HEK293 (cell line): ENCODE measurements around the gene PRICKLE1.

Experiments used
- CTCF ChIA-PET: fragments of 350-600 bp; formaldehyde crosslinking; extraction: SDS; loops from one replicate; lab custom pipeline; 2021; ENCODE audit warnings: antibody characterized with exemption; lab: Yijun Ruan, JAX
- POLR2A ChIA-PET: fragments of 300-600 bp; formaldehyde crosslinking; extraction: SDS; loops from one replicate; lab custom pipeline; 2020; ENCODE audit warnings: antibody characterized with exemption, inconsistent platforms; lab: Yijun Ruan, JAX
- H3K27ac ChIP-seq: fragments of 200-500 bp; sonication (Bioruptor generic); 2 replicates; pipeline ENCODE4 v1.5.1; 2014; ENCODE audit warnings: low read depth, low read length, control low read depth, inconsistent platforms; ENCODE audit errors: extremely low read depth
- H3K36me3 ChIP-seq, 2 experiments: fragments of 200-500 bp in 1 of 2; sonication (Bioruptor generic) in 1 of 2; 1 replicate in 1 of 2; 2 replicates in 1 of 2; pipeline ENCODE4 v1.5.1; 2014 to 2017; ENCODE audit warnings: inconsistent platforms in 2 of 2, low read length in 2 of 2; ENCODE audit not compliant: control insufficient read depth in 2 of 2, insufficient read depth in 1 of 2
- H3K4me1 ChIP-seq: fragments of 200-500 bp; sonication (Bioruptor generic); 2 replicates; pipeline ENCODE4 v1.5.1; 2014; ENCODE audit warnings: mild to moderate bottlenecking, low read length, inconsistent platforms; ENCODE audit not compliant: control insufficient read depth, insufficient read depth
- H3K4me3 ChIP-seq: 2 replicates; pipeline ENCODE4 v1.5.1; 2011; ENCODE audit warnings: low read depth, mild to moderate bottlenecking, control low read depth, low read length, moderate library complexity
- H3K9me3 ChIP-seq: fragments of 200-500 bp; sonication (Bioruptor generic); 2 replicates; pipeline ENCODE4 v1.5.1; 2014; ENCODE audit warnings: low read depth, low read length, inconsistent platforms; ENCODE audit not compliant: control insufficient read depth, insufficient read depth
- KLF10 ChIP-seq: fragments of 450-650 bp; IDR thresholded peaks from 2 replicates; pipeline ENCODE4 v1.5.1; 2018; ENCODE audit warnings: missing biosample characterization, mild to moderate bottlenecking, missing genetic modification characterization
- KLF9 ChIP-seq: fragments of 450-650 bp; formaldehyde crosslinking; IDR thresholded peaks from 2 replicates; pipeline ENCODE4 v1.5.1; 2016; ENCODE audit warnings: missing biosample characterization, missing genetic modification characterization, low read depth
- MZF1 ChIP-seq: fragments of 450-650 bp; formaldehyde crosslinking; IDR thresholded peaks from 2 replicates; pipeline ENCODE4 v1.5.1; 2017; ENCODE audit warnings: missing biosample characterization, missing genetic modification characterization, borderline replicate concordance
- OSR2 ChIP-seq: fragments of 450-650 bp; formaldehyde crosslinking; IDR thresholded peaks from 2 replicates; pipeline ENCODE4 v1.5.1; 2016; ENCODE audit warnings: missing biosample characterization, missing genetic modification characterization
- OVOL3 ChIP-seq: fragments of 450-650 bp; formaldehyde crosslinking; IDR thresholded peaks from 2 replicates; pipeline ENCODE4 v1.5.1; 2016; ENCODE audit warnings: missing biosample characterization, missing genetic modification characterization
- YY1 ChIP-seq: fragments of 450-650 bp; formaldehyde crosslinking; IDR thresholded peaks from 2 replicates; pipeline ENCODE4 v1.5.1; 2018; ENCODE audit warnings: missing biosample characterization, missing genetic modification characterization
- ZBTB20 ChIP-seq: fragments of 450-650 bp; formaldehyde crosslinking; IDR thresholded peaks from 2 replicates; pipeline ENCODE4 v1.5.1; 2016; ENCODE audit warnings: missing biosample characterization, missing genetic modification characterization
- ZFP37 ChIP-seq: fragments of 450-650 bp; formaldehyde crosslinking; IDR thresholded peaks from 2 replicates; pipeline ENCODE4 v1.5.1; 2016; ENCODE audit warnings: missing biosample characterization, missing genetic modification characterization
- ZIC2 ChIP-seq: fragments of 450-650 bp; formaldehyde crosslinking; IDR thresholded peaks from 2 replicates; pipeline ENCODE4 v1.5.1; 2016; ENCODE audit warnings: missing biosample characterization, missing genetic modification characterization
- ZNF10 ChIP-seq: fragments of 450-650 bp; formaldehyde crosslinking; IDR thresholded peaks from 2 replicates; pipeline ENCODE4 v1.5.1; 2017; ENCODE audit warnings: missing biosample characterization, missing genetic modification characterization
- ZNF248 ChIP-seq: fragments of 450-650 bp; formaldehyde crosslinking; IDR thresholded peaks from 2 replicates; pipeline ENCODE4 v1.5.1; 2017; ENCODE audit warnings: missing biosample characterization, missing genetic modification characterization
- ZNF302 ChIP-seq: fragments of 450-650 bp; formaldehyde crosslinking; IDR thresholded peaks from 2 replicates; pipeline ENCODE4 v1.5.1; 2016; ENCODE audit warnings: missing biosample characterization, missing genetic modification characterization, low read depth
- ZNF324 ChIP-seq: fragments of 450-650 bp; formaldehyde crosslinking; IDR thresholded peaks from 2 replicates; pipeline ENCODE4 v1.5.1; 2016; ENCODE audit warnings: missing biosample characterization, missing genetic modification characterization
- ZNF426 ChIP-seq: fragments of 450-650 bp; formaldehyde crosslinking; IDR thresholded peaks from 2 replicates; pipeline ENCODE4 v1.5.1; 2017; ENCODE audit warnings: missing biosample characterization, missing genetic modification characterization, mild to moderate bottlenecking, inconsistent platforms, moderate library complexity
- ZNF530 ChIP-seq: fragments of 450-650 bp; formaldehyde crosslinking; IDR thresholded peaks from 2 replicates; pipeline ENCODE4 v1.5.1; 2016; ENCODE audit warnings: low read depth, missing biosample characterization, missing genetic modification characterization
- ZNF560 ChIP-seq: fragments of 450-650 bp; formaldehyde crosslinking; IDR thresholded peaks from 2 replicates; pipeline ENCODE4 v1.5.1; 2017; ENCODE audit warnings: missing biosample characterization, missing genetic modification characterization, borderline replicate concordance
- ZNF561 ChIP-seq: fragments of 450-650 bp; IDR thresholded peaks from 2 replicates; pipeline ENCODE4 v1.5.1; 2018; ENCODE audit warnings: missing biosample characterization, missing genetic modification characterization, borderline replicate concordance
- ZNF585B ChIP-seq: fragments of 450-650 bp; formaldehyde crosslinking; IDR thresholded peaks from 2 replicates; pipeline ENCODE4 v1.5.1; 2016; ENCODE audit warnings: missing biosample characterization, missing genetic modification characterization
- ZNF600 ChIP-seq: fragments of 450-650 bp; formaldehyde crosslinking; IDR thresholded peaks from 2 replicates; pipeline ENCODE4 v1.5.1; 2016; ENCODE audit warnings: missing biosample characterization, missing genetic modification characterization
- ZNF670 ChIP-seq: fragments of 450-650 bp; formaldehyde crosslinking; IDR thresholded peaks from 2 replicates; pipeline ENCODE4 v1.5.1; 2016; ENCODE audit warnings: missing biosample characterization, missing genetic modification characterization, low read depth
- ZNF777 ChIP-seq: fragments of 450-650 bp; formaldehyde crosslinking; IDR thresholded peaks from 2 replicates; pipeline ENCODE4 v1.5.1; 2017; ENCODE audit warnings: missing biosample characterization, missing genetic modification characterization, borderline replicate concordance
- ZNF785 ChIP-seq: fragments of 450-650 bp; formaldehyde crosslinking; IDR thresholded peaks from 2 replicates; pipeline ENCODE4 v1.5.1; 2016; ENCODE audit warnings: missing biosample characterization, missing genetic modification characterization
- ZXDB ChIP-seq: fragments of 450-650 bp; formaldehyde crosslinking; IDR thresholded peaks from 2 replicates; pipeline ENCODE4 v1.5.1; 2016; ENCODE audit warnings: missing biosample characterization, missing genetic modification characterization
- TF ChIP-seq, protein P1 (sequence below): fragments of 450-650 bp; formaldehyde crosslinking; IDR thresholded peaks from 2 replicates; pipeline ENCODE4 v1.5.1; 2016; ENCODE audit warnings: missing biosample characterization, missing genetic modification characterization
- TF ChIP-seq, protein P2 (sequence below): fragments of 450-650 bp; formaldehyde crosslinking; IDR thresholded peaks from 2 replicates; pipeline ENCODE4 v1.5.1; 2016; ENCODE audit warnings: missing biosample characterization, missing genetic modification characterization
- TF ChIP-seq, protein P3 (sequence below): fragments of 450-650 bp; formaldehyde crosslinking; IDR thresholded peaks from 2 replicates; pipeline ENCODE4 v1.5.1; 2016; ENCODE audit warnings: missing biosample characterization, missing genetic modification characterization, low read depth
- TF ChIP-seq, protein P4 (sequence below): fragments of 450-650 bp; formaldehyde crosslinking; IDR thresholded peaks from 2 replicates; pipeline ENCODE4 v1.5.1; 2016; ENCODE audit warnings: missing biosample characterization, missing genetic modification characterization
- TF ChIP-seq, protein P5 (sequence below): sonication (generic); formaldehyde crosslinking; IDR thresholded peaks from 2 replicates; pipeline ENCODE4 v1.8.1; 2022; ENCODE audit warnings: mild to moderate bottlenecking, moderate library complexity, missing genetic modification reagents

Gene PRICKLE1

DNA sequence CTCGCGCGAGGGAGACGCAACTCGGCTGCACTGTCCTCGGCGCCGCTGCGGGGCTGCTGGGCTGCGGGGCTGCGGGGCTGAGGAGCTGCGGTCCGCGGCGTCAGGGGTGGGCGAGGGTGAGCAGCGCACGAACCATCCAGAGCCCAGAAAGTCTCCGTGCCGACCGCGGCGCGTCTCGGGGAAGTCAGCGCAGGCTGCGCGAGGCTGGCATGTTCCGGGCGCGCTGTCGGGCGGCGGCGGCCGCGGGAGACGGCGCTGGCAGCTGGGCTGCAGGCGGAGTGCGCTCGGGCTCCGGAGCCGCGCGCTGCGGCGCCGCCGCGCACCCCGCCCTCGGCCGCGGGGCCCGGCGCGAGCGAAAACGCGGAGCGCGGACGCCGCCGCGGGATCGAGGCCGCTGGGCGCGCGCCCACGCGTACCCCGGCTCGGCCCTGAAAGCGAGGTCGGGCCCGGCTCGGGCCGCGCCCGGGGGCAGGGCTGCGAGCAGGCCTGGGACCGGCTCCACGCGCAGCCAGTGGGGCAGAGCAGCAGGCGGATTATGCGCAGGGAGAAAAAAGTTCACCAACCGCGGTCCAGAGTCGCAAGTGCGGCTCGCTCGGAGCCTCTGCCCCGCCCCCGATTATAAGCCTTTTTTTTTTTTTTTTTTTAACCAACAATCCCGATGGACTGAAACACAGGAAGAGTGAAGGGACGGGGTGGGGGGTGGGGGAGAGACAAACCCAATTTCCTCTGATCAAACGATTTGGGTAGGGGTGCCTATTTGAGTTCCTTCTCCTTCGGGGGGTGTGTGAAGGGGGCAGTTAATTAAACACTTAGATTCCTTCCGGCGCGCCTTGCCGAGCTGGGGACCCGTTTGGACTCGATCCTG is at the start of gene PRICKLE1:
Gene PRICKLE1 (minus strand): TSS at position 282 of the 865 bp plus-strand sequence. CDS start 117,230 bp downstream, outside the sequence.
- peak within 1 kb of the TSS; percentile 97 for H3K27ac ChIP-seq
- ChIA-PET POLR2A (interaction anchor here (0.5 to 0.7 kb wide), 3 partner anchors 106 to 372 kb away, joined by 3 to 10 read pairs (median 4); no protein-coding TSS in a partner anchor), CTCF (interaction anchor here (0.6 kb wide), 1 partner anchor 446 kb away, joined by 3 read pairs; no protein-coding TSS in a partner anchor)
- no peaks in the 10 kb centered on the region for H3K36me3 ChIP-seq
- peaks cover 19% of the 10 kb centered on the region for H3K4me1 ChIP-seq
- H3K9me3 ChIP-seq: no peaks in the 10 kb centered on the region
- H3K4me3 ChIP-seq: peak within 1 kb of the TSS; percentile 94
- no peak for TF ChIP-seq ZNF670 (tag by site-specific recombination)
- TF ChIP-seq ZFP37 (tag by site-specific recombination): peak; percentile 16; the same call in 1 of the 2 replicates
- TF ChIP-seq KLF9 (tag by site-specific recombination): peak; percentile 56; the same call in 1 of the 2 replicates
- TF ChIP-seq, protein P1, sequence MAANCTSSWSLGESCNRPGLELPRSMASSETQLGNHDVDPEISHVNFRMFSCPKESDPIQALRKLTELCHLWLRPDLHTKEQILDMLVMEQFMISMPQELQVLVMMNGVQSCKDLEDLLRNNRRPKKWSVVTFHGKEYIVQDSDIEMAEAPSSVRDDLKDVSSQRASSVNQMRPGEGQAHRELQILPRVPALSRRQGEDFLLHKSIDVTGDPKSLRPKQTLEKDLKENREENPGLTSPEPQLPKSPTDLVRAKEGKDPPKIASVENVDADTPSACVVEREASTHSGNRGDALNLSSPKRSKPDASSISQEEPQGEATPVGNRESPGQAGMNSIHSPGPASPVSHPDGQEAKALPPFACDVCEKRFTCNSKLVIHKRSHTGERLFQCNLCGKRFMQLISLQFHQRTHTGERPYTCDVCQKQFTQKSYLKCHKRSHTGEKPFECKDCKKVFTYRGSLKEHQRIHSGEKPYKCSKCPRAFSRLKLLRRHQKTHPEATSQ (tag by site-specific recombination): 0 out of 2 replicates have a peak, but pooled peaks have one; percentile 27
- TF ChIP-seq ZNF248 (tag by site-specific recombination): no peak
- TF ChIP-seq ZXDB (tag by site-specific recombination): 0 out of 2 replicates have a peak, but pooled peaks have one; percentile 25
- TF ChIP-seq, protein P2, sequence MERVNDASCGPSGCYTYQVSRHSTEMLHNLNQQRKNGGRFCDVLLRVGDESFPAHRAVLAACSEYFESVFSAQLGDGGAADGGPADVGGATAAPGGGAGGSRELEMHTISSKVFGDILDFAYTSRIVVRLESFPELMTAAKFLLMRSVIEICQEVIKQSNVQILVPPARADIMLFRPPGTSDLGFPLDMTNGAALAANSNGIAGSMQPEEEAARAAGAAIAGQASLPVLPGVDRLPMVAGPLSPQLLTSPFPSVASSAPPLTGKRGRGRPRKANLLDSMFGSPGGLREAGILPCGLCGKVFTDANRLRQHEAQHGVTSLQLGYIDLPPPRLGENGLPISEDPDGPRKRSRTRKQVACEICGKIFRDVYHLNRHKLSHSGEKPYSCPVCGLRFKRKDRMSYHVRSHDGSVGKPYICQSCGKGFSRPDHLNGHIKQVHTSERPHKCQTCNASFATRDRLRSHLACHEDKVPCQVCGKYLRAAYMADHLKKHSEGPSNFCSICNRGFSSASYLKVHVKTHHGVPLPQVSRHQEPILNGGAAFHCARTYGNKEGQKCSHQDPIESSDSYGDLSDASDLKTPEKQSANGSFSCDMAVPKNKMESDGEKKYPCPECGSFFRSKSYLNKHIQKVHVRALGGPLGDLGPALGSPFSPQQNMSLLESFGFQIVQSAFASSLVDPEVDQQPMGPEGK (tag by site-specific recombination): peak; percentile 40; the same call in 1 of the 2 replicates
- TF ChIP-seq, protein P3, sequence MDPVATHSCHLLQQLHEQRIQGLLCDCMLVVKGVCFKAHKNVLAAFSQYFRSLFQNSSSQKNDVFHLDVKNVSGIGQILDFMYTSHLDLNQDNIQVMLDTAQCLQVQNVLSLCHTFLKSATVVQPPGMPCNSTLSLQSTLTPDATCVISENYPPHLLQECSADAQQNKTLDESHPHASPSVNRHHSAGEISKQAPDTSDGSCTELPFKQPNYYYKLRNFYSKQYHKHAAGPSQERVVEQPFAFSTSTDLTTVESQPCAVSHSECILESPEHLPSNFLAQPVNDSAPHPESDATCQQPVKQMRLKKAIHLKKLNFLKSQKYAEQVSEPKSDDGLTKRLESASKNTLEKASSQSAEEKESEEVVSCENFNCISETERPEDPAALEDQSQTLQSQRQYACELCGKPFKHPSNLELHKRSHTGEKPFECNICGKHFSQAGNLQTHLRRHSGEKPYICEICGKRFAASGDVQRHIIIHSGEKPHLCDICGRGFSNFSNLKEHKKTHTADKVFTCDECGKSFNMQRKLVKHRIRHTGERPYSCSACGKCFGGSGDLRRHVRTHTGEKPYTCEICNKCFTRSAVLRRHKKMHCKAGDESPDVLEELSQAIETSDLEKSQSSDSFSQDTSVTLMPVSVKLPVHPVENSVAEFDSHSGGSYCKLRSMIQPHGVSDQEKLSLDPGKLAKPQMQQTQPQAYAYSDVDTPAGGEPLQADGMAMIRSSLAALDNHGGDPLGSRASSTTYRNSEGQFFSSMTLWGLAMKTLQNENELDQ (tag by site-specific recombination): no peak
- TF ChIP-seq YY1 (tag by site-specific recombination): no peak
- TF ChIP-seq ZIC2 (tag by site-specific recombination): no peak
- no peak for TF ChIP-seq ZNF530 (tag by site-specific recombination)
- TF ChIP-seq ZNF561: no peak
- TF ChIP-seq ZNF560 (tag by site-specific recombination): no peak
- TF ChIP-seq, protein P4, sequence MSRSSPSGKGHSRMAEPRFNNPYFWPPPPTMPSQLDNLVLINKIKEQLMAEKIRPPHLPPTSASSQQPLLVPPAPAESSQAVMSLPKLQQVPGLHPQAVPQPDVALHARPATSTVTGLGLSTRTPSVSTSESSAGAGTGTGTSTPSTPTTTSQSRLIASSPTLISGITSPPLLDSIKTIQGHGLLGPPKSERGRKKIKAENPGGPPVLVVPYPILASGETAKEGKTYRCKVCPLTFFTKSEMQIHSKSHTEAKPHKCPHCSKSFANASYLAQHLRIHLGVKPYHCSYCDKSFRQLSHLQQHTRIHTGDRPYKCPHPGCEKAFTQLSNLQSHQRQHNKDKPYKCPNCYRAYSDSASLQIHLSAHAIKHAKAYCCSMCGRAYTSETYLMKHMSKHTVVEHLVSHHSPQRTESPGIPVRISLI (tag by site-specific recombination): peak; percentile 47; the same call in 1 of the 2 replicates
- TF ChIP-seq ZNF302 (tag by site-specific recombination): no peak
- no peak for TF ChIP-seq MZF1 (tag by site-specific recombination)
- no peak for TF ChIP-seq OVOL3
- TF ChIP-seq, protein P5, sequence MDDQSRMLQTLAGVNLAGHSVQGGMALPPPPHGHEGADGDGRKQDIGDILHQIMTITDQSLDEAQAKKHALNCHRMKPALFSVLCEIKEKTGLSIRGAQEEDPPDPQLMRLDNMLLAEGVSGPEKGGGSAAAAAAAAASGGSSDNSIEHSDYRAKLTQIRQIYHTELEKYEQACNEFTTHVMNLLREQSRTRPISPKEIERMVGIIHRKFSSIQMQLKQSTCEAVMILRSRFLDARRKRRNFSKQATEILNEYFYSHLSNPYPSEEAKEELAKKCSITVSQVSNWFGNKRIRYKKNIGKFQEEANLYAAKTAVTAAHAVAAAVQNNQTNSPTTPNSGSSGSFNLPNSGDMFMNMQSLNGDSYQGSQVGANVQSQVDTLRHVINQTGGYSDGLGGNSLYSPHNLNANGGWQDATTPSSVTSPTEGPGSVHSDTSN (CRISPR knock-in tag): 0 out of 2 replicates have a peak, but pooled peaks have one; percentile 26
- TF ChIP-seq ZNF324: no peak
- no peak for TF ChIP-seq ZNF585B (tag by site-specific recombination)
- TF ChIP-seq ZNF426: no peak
- 0 out of 2 replicates have a peak, but pooled peaks have one; percentile 31 for TF ChIP-seq KLF10 (tag by site-specific recombination)
- no peak for TF ChIP-seq ZNF777 (tag by site-specific recombination)
- TF ChIP-seq ZNF10 (tag by site-specific recombination): no peak
- 0 out of 2 replicates have a peak, but pooled peaks have one; percentile 9 for TF ChIP-seq ZNF600 (tag by site-specific recombination)
- TF ChIP-seq ZNF785 (tag by site-specific recombination): no peak
- TF ChIP-seq ZBTB20 (tag by site-specific recombination): peak; percentile 52; the same call in 1 of the 2 replicates
- TF ChIP-seq OSR2 (tag by site-specific recombination): no peak
